Measurements from ENCODE around the gene NRARP.

DNA sequence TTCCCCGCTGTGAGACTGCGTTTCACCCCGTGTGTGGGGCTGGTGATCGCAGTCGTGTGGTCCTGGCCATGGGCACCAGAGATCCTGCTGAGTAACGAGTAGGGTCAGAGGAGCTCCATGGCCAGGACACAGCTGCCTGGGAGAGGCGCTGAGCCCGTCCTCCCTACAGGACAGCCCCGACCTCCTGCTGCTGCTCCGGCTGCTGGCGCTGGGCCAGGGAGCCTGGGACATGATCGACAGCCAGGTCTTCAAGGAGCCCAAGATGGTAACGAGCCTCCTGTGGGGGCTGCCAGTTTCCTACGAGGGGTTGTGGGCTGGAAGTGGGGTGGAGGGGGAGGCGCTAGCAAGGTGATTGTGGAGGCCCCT, 35.9 kb downstream of the NRARP start:
- TF ChIP-seq CTCF (IDR thresholded peaks at IDR 0.05; ENCODE audit: low read depth, low read length) (no peak), EZH2phosphoT487 (IDR thresholded peaks at IDR 0.05; ENCODE audit: low read depth) (no peak)
